Measurements from ENCODE around the gene ZCCHC7.

The ZCCHC7 gene

GRCh38 chr9:37215381-37215780 lies 95.0 kb downstream of the ZCCHC7 start:
- Histone ChIP-seq H3K36me3 (replicated peaks) (no peaks in the 10 kb centered on the region), H3K27me3 (replicated peaks) (no peaks in the 10 kb centered on the region), H3K4me3 (ENCODE audit: low read depth, low read length) (no peak overlapping the region), H3K27ac (no peak overlapping the region)
- TF ChIP-seq CTCF (IDR thresholded peaks at IDR 0.05; ENCODE audit: low read depth, low read length, missing control alignments) = no peak
- DNase-seq = no peak
- in situ Hi-C loops (cut with HindIII; ENCODE audit: low pct_ligation_motif_present, low sequenced_read_pairs) = no loop called here

GRCh38 chr9:37215830-37216229 lies 95.5 kb downstream of the ZCCHC7 start:
- no peak for TF ChIP-seq CTCF (IDR thresholded peaks at IDR 0.05; ENCODE audit: low read depth, low read length, missing control alignments)
- H3K27ac ChIP-seq = no peak overlapping the region
- in situ Hi-C loops (cut with HindIII; ENCODE audit: low pct_ligation_motif_present, low sequenced_read_pairs) = no loop called here
- no peak for DNase-seq
- no peaks in the 10 kb centered on the region for H3K36me3 ChIP-seq (replicated peaks)
- no peaks in the 10 kb centered on the region for H3K27me3 ChIP-seq (replicated peaks)
- no peak overlapping the region for H3K4me3 ChIP-seq (ENCODE audit: low read depth, low read length)

GRCh38 chr9:37217161-37217560 lies 96.8 kb downstream of the ZCCHC7 start:
- in situ Hi-C loops (cut with HindIII; ENCODE audit: low pct_ligation_motif_present, low sequenced_read_pairs) = no loop called here
- H3K27me3 ChIP-seq (replicated peaks) = no peaks in the 10 kb centered on the region
- H3K36me3 ChIP-seq (replicated peaks) = no peaks in the 10 kb centered on the region
- DNase-seq = no peak
- no peak overlapping the region for H3K4me3 ChIP-seq (ENCODE audit: low read depth, low read length)
- H3K27ac ChIP-seq = no peak overlapping the region
- no peak for TF ChIP-seq CTCF (IDR thresholded peaks at IDR 0.05; ENCODE audit: low read depth, low read length, missing control alignments)

GRCh38 chr9:37218800-37219425 lies 98.5 kb downstream of the ZCCHC7 start:
- in situ Hi-C loops (cut with HindIII; ENCODE audit: low pct_ligation_motif_present, low sequenced_read_pairs) = no loop called here
- DNase-seq = no peak
- no peak for TF ChIP-seq CTCF (IDR thresholded peaks at IDR 0.05; ENCODE audit: low read depth, low read length, missing control alignments)

GRCh38 chr9:37220971-37221370 lies 100.6 kb downstream of the ZCCHC7 start:
- no peak for DNase-seq
- H3K27me3 ChIP-seq (replicated peaks) = no peaks in the 10 kb centered on the region
- no peaks in the 10 kb centered on the region for H3K36me3 ChIP-seq (replicated peaks)
- no peak overlapping the region for H3K27ac ChIP-seq
- in situ Hi-C loops (cut with HindIII; ENCODE audit: low pct_ligation_motif_present, low sequenced_read_pairs) = no loop called here
- H3K4me3 ChIP-seq (ENCODE audit: low read depth, low read length) = no peak overlapping the region
- no peak for TF ChIP-seq CTCF (IDR thresholded peaks at IDR 0.05; ENCODE audit: low read depth, low read length, missing control alignments)

More at GRCh38 chr9:37218800-37219425, 98.5 kb downstream of the ZCCHC7 start:
- Histone ChIP-seq H3K27me3 (replicated peaks) (no peaks in the 10 kb centered on the region), H3K27ac (no peak overlapping the region), H3K36me3 (replicated peaks) (no peaks in the 10 kb centered on the region), H3K4me3 (ENCODE audit: low read depth, low read length) (no peak overlapping the region)

- no peak overlapping the region for H3K4me3 ChIP-seq (ENCODE audit: low read depth, low read length)
- H3K27ac ChIP-seq = no peak overlapping the region
- no peaks in the 10 kb centered on the region for H3K27me3 ChIP-seq (replicated peaks)
- in situ Hi-C loops (cut with HindIII; ENCODE audit: low pct_ligation_motif_present, low sequenced_read_pairs) = no loop called here
- DNase-seq = no peak
- no peaks in the 10 kb centered on the region for H3K36me3 ChIP-seq (replicated peaks)
- no peak for TF ChIP-seq CTCF (IDR thresholded peaks at IDR 0.05; ENCODE audit: low read depth, low read length, missing control alignments)
These were observed 101.2 kb downstream of the ZCCHC7 start for GRCh38 chr9:37221489-37222106.

Measured in brain microvascular endothelial cell (primary cell).